Mesothelial cell of epicardium (in vitro differentiated cells): ENCODE data around the gene CEP104. TPM values are rescaled to one million over a fixed set of nuclear protein-coding genes. Genes with fewer than 3 reads are reported as not detected.

Source experiments
- DNase-seq, 2 experiments: peaks; one replicate each; pipeline ENCODE4 v3.0.0; 2021; ENCODE audit warnings: low spot score in 2 of 2; ENCODE audit not compliant: unreplicated experiment in 2 of 2
- H3K27ac Mint-ChIP-seq: 2 replicates; pipeline ENCODE4 v1.8.0; 2021; ENCODE audit warnings: mixed read lengths
- H3K27me3 Mint-ChIP-seq: 2 replicates; pipeline ENCODE4 v1.8.0; 2021; ENCODE audit warnings: low read depth, mixed read lengths
- H3K36me3 Mint-ChIP-seq: 2 replicates; pipeline ENCODE4 v1.8.0; 2021; ENCODE audit warnings: mixed read lengths
- H3K4me1 Mint-ChIP-seq: 2 replicates; pipeline ENCODE4 v1.8.0; 2021; ENCODE audit warnings: mixed read lengths
- H3K4me3 Mint-ChIP-seq: 2 replicates; pipeline ENCODE4 v1.8.0; 2021; ENCODE audit warnings: mild to moderate bottlenecking, moderate library complexity, mixed read lengths
- H3K9me3 Mint-ChIP-seq: 2 replicates; pipeline ENCODE4 v1.8.0; 2021; ENCODE audit warnings: mixed read lengths
- total RNA-seq: library from RNA; stranded (reverse); gene quantifications from 3 replicates; pipeline ENCODE4 v1.2.1, GENCODE V29; 2021
- TF ChIP-seq, protein P1 (sequence below): fragments of 200-600 bp; sonication (generic); IDR thresholded peaks from one replicate; pipeline ENCODE4 v1.5.0; 2021; ENCODE audit warnings: antibody characterized with exemption; ENCODE audit not compliant: unreplicated experiment

CEP104 gene
- 32.2 to 37.0 TPM (median 35.2 TPM) in 3 replicates for total RNA-seq

DNA sequence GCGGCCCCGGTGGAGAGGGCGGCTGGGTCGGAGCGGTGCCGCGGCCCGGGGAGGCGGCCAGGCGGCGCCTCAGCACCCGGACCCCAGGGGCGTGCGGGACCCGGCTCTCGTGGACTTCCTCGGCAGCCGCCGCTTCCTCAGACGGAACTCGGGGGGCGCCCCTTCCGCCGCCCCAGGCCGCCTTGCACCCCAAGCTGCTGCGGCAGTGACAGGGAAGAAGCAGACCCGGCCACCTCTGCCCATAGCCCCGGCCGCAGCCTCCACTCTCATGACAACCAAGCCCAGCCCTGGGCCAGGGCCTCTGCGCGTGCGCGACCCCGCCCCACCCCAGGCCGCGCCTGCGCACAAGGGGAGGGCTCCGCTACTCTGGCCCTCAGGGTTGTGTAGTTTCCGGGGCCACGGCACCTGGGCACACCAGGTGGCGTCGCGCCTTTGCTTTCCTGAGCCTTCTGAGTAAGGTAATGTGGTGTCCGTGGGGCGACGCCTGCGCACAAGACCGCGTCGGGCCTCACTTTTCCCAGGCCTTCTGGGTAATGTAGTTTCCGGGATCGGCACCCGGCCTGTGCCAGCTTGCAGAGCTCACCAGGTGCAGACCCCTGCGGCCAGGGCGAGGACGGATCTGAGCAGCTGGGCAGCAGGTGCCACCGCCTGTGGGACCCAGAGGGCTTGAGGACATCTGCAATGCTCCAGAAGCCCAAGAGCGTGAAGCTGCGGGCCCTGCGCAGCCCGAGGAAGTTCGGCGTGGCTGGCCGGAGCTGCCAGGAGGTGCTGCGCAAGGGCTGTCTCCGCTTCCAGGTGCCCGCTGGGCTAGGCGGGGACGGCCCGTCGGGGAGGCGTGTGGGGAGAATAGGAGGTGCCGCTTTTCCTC is at the start of gene CEP104, which contains the start of gene DFFB:
TSS of gene CEP104 (minus strand) at position 289 of the 868 bp plus-strand sequence. CDS start 4,804 bp downstream, outside the sequence.
TSS of gene DFFB (plus strand) at position 554 of the 868 bp plus-strand sequence. CDS start at position 682, 128 bp downstream.
- Mint-ChIP-seq H3K4me1 (peaks cover 27% of the 10 kb centered on the region), H3K27me3 (no peaks in the 10 kb centered on the region), H3K27ac (peak within 1 kb of the TSS; percentile 93), H3K4me3 (peak within 1 kb of the TSS; percentile 97), H3K36me3 (peaks cover 4% of the 10 kb centered on the region), H3K9me3 (peaks cover 3% of the 10 kb centered on the region)
- DNase-seq = peak; percentile 92 to 98
- TF ChIP-seq, protein P1, sequence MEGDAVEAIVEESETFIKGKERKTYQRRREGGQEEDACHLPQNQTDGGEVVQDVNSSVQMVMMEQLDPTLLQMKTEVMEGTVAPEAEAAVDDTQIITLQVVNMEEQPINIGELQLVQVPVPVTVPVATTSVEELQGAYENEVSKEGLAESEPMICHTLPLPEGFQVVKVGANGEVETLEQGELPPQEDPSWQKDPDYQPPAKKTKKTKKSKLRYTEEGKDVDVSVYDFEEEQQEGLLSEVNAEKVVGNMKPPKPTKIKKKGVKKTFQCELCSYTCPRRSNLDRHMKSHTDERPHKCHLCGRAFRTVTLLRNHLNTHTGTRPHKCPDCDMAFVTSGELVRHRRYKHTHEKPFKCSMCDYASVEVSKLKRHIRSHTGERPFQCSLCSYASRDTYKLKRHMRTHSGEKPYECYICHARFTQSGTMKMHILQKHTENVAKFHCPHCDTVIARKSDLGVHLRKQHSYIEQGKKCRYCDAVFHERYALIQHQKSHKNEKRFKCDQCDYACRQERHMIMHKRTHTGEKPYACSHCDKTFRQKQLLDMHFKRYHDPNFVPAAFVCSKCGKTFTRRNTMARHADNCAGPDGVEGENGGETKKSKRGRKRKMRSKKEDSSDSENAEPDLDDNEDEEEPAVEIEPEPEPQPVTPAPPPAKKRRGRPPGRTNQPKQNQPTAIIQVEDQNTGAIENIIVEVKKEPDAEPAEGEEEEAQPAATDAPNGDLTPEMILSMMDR = no peak

DNA sequence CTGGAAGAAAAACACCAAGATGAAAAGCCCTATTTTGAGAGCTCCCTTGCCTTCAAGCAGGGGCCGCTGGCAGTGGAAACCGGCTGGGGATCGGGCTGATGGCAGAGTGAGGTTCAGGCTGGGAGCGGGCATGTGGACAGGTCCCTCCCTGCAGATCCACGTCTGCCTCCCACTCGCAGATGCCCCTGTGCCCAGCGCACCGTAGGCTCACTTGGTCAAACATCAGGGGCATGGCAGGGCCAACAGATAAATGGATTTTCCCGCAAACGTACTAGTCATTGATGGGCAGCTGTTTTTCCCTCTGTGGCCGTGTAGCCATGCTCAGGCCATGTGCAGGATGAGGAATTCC is 49.6 kb upstream of the CEP104 start:
- Mint-ChIP-seq H3K4me3 (no peak overlapping the region), H3K27me3 (peaks cover 28% of the 10 kb centered on the region), H3K36me3 (no peaks in the 10 kb centered on the region), H3K4me1 (peaks cover 6% of the 10 kb centered on the region), H3K27ac (no peak overlapping the region), H3K9me3 (no peaks in the 10 kb centered on the region)
- no peak for DNase-seq
- TF ChIP-seq, protein P1 = no peak

DNA sequence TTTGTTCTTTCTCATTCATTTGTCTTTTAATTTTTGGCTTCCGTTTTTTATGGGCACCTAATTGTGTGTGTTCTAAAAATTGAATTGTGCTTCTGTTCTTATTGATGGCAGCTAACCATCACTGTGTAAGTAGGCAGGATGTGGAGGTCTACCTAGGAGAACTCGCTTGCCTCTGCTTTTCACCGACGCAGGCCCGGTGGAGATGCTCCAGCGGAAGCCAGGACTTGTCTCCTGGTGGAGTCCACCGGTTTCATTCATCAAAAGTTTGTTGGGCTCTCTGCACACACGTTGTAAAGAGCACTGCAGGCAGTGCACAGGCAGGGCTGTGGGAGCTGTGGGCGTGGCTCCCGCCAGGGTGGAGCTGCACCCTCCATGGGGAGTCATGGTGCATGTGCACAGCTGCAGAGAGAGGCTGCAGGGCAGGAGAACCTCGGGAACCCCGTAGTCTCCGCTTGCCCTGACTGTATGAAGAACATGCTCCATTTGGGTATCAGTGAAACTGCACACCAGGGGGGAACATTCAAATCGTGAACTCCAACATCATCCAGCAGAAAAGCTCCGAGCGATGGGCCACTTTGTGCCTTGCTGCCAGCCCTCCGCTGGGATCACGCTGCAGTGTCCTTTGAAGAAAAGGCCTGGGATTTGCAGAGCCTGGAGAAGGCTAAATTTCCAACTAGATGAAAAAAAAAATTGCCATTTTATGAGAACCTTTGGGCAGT is 49.1 kb upstream of the CEP104 start:
- H3K9me3 Mint-ChIP-seq = no peaks in the 10 kb centered on the region
- TF ChIP-seq, protein P1 = no peak
- no peak for DNase-seq
- peaks cover 5% of the 10 kb centered on the region for H3K4me1 Mint-ChIP-seq
- H3K27me3 Mint-ChIP-seq = peaks cover 23% of the 10 kb centered on the region
- H3K27ac Mint-ChIP-seq = no peak overlapping the region
- H3K4me3 Mint-ChIP-seq = no peak overlapping the region
- no peaks in the 10 kb centered on the region for H3K36me3 Mint-ChIP-seq

DNA sequence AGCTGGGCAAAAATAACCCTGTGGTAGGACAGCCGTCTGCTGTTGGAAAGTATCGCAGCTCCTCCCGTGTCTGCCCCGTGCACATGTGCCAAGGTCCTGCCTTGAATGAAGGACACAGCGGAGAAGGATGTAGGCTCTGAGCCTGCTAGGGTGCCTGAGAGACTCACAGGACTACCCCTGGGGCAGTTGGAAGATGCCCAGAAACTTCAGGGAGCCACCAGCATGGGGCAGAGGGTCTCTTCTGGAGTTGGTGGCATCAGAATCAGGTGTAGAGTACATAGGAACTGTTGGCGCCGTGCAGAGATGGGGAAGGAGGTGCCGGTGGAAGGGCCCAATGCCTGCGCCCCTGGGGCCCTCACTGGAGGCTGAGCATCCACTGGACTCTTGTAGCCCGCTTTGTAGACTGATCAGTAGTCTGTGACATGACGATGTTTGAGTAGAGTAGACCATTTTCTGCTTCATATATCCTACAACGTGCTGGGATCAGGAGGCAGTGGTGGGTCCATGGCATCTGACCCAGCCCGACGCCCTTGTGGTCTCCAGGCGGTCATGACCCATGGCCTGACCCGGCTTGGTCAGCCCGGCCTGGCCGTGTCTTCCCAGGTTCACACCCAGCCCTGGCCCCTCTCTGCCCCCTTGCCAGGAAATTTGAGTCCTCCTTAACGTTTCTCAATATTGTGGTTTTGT is 48.4 kb upstream of the CEP104 start:
- no peak overlapping the region for H3K4me3 Mint-ChIP-seq
- H3K36me3 Mint-ChIP-seq = no peaks in the 10 kb centered on the region
- peaks cover 16% of the 10 kb centered on the region for H3K27me3 Mint-ChIP-seq
- DNase-seq = no peak
- no peak overlapping the region for H3K27ac Mint-ChIP-seq
- TF ChIP-seq, protein P1 = no peak
- H3K4me1 Mint-ChIP-seq = peaks cover 2% of the 10 kb centered on the region
- no peaks in the 10 kb centered on the region for H3K9me3 Mint-ChIP-seq

DNA sequence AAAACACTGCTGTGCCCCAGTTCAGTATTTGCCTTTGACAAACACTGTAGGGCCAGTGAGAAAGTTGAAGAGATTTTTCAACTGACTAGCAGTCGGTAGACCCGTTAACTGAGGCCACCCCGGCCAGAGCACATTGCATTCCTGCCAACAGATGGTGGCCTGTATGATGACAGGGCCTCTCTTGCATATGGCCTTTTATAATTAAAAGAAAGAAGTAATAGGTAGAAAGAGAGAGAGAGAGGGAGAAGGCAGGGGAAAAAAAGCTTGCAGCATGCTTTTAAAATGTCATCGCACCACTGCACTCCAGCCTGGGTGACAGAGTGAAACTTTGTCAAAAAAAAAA is 47.8 kb upstream of the CEP104 start:
- Mint-ChIP-seq H3K36me3 (no peaks in the 10 kb centered on the region), H3K4me3 (no peak overlapping the region), H3K9me3 (no peaks in the 10 kb centered on the region), H3K27ac (no peak overlapping the region), H3K4me1 (peaks cover 2% of the 10 kb centered on the region), H3K27me3 (peaks cover 14% of the 10 kb centered on the region)
- no peak for DNase-seq
- TF ChIP-seq, protein P1 = no peak
